Measurements from ENCODE around the gene GDF7. TPM values are rescaled to one million over a fixed set of nuclear protein-coding genes. Genes with fewer than 3 reads are reported as not detected.

The GDF7 gene
- total and polyA plus RNA-seq, 2 of the 4 experiments (the other 2 are of a cell fraction): under 0.01 to 0.02 TPM

GRCh38 chr2:20687260-20687832 lies 20.4 kb downstream of the GDF7 start:
- Histone ChIP-seq H4K91ac (ENCODE audit: insufficient read depth, low read depth, low read length) (no peak overlapping the region), H2AK9ac (replicated peaks; ENCODE audit: low read depth, low read length, poor library complexity) (no peak overlapping the region), H4K5ac (ENCODE audit: low read depth, low read length) (no peak overlapping the region), H3K79me1 (ENCODE audit: low read depth in 1 of 2, low read length in 2 of 2) (no peaks in the 10 kb centered on the region), H3K4me2 (ENCODE audit: low read depth, low read length) (no peak overlapping the region), H2BK15ac (ENCODE audit: low read depth, low read length) (no peak overlapping the region), H2BK120ac (ENCODE audit: low read depth, low read length) (no peak overlapping the region), H3K4ac (ENCODE audit: low read depth, low read length) (no peak overlapping the region), H3K27ac (ENCODE audit: insufficient read depth, low read length) (no peak overlapping the region), H4K20me1 (ENCODE audit: insufficient read depth, low read length) (no peaks in the 10 kb centered on the region), H3K27me3 (ENCODE audit: control insufficient read depth, insufficient read depth, low read length) (no peaks in the 10 kb centered on the region), H2AFZ (replicated peaks; ENCODE audit: low read length, poor library complexity) (no peak overlapping the region), H3K56ac (ENCODE audit: extremely low read depth, insufficient read depth, low read length) (no peak overlapping the region), H2BK5ac (ENCODE audit: low read depth, low read length, poor library complexity, severe bottlenecking) (no peak overlapping the region), H2AK5ac (ENCODE audit: low read depth, low read length) (no peak overlapping the region), H2BK20ac (ENCODE audit: low read depth, low read length) (no peak overlapping the region), H3K23ac (ENCODE audit: low read depth, low read length) (no peak overlapping the region), H3K4me3 (ENCODE audit: insufficient read depth, low read depth, low read length) (no peak overlapping the region), H3K4me1 (ENCODE audit: control insufficient read depth, insufficient read depth, low read length) (0 out of 2 replicates have a peak, but pooled peaks cover 3% of the 10 kb centered on the region), H3K14ac (replicated peaks; ENCODE audit: low read depth, low read length) (no peak overlapping the region; the same call in 1 of the 2 replicates), H3K18ac (ENCODE audit: low read depth, low read length) (no peak overlapping the region), H3K36me3 (ENCODE audit: control insufficient read depth, insufficient read depth, low read length) (peaks cover 5% of the 10 kb centered on the region), H3K9ac (ENCODE audit: low read depth, low read length) (no peak overlapping the region), H3K9me1 (ENCODE audit: insufficient read depth, low read length) (no peaks in the 10 kb centered on the region; the same call in 1 of the 2 replicates), H3K9me3 (ENCODE audit: control insufficient read depth, insufficient read depth, low read length) (no peaks in the 10 kb centered on the region), H4K8ac (ENCODE audit: low read depth in 2 of 2, low read length in 2 of 2) (no peak overlapping the region)
- no CpG with 5 or more reads among the region's 4 CpGs for WGBS, 2 experiments (ENCODE audit: extremely low coverage in 2 of 2, insufficient read length in 1 of 2)
- peak; percentile 23 for DNase-seq
- TF ChIP-seq RCOR1 (IDR thresholded peaks at IDR 0.05; ENCODE audit: insufficient replicate concordance, low read length) (no peak), ELK1 (IDR thresholded peaks at IDR 0.05; ENCODE audit: borderline replicate concordance, low read depth, low read length) (no peak), NFE2L2 (IDR thresholded peaks at IDR 0.05; ENCODE audit: low read depth, low read length) (no peak), MXI1 (IDR thresholded peaks at IDR 0.05; ENCODE audit: borderline replicate concordance, low read depth, low read length) (no peak), CHD1 (IDR thresholded peaks at IDR 0.05; ENCODE audit: low read depth, low read length) (no peak), MAZ (IDR thresholded peaks at IDR 0.05; ENCODE audit: borderline replicate concordance, low read depth, low read length) (no peak), USF2 (IDR thresholded peaks at IDR 0.05; ENCODE audit: low read depth, low read length) (no peak)
- peak; percentile 40; the same call in 1 of the 2 replicates for ATAC-seq (ENCODE audit: low read depth)
- ChIA-PET CTCF (interaction anchor here (0.6 to 1.0 kb wide), 3 partner anchors 10 to 13 kb away, joined by 3 read pairs; no protein-coding TSS in a partner anchor), POLR2A (ENCODE audit: unreplicated experiment) (no interaction called here)
- BruUV-seq (replicated peaks): no TSS peak
- dilution Hi-C loops (cut with HindIII; ENCODE audit: low sequenced_read_pairs, unreplicated experiment) (loop anchor here (25.0 kb wide), 1 partner anchor 250 kb away; no protein-coding TSS in a partner anchor), intact Hi-C loops (cut with micrococcal nuclease) (no loop called here), in situ Hi-C loops (cut with MboI; ENCODE audit: low sequenced_read_pairs) (no loop called here)

Data from IMR-90 (cell line).